K562 (cell line): ENCODE data around the gene PKD1. TPM values are rescaled to one million over a fixed set of nuclear protein-coding genes. Genes with fewer than 3 reads are reported as not detected.
A peak's percentile ranks its signal among the peaks of the same experiment; 100 is the strongest.

Experiments
- CC2D1A ChIP-seq: fragments of 450-650 bp; IDR thresholded peaks from 2 replicates; pipeline ENCODE4 v1.6.1; 2017; ENCODE audit warnings: mild to moderate bottlenecking
- CXXC5 ChIP-seq: fragments of 250-450 bp; sonication (Bioruptor Pico); IDR thresholded peaks from 2 replicates; pipeline ENCODE4 v1.8.0; 2022; ENCODE audit warnings: inconsistent platforms, mild to moderate bottlenecking, moderate library complexity
- FIP1L1 ChIP-seq: fragments of 200-400 bp; formaldehyde crosslinking; IDR thresholded peaks from 2 replicates; pipeline ENCODE4 v1.6.1; 2018; ENCODE audit warnings: mild to moderate bottlenecking, low read depth, low read length; ENCODE audit not compliant: poor library complexity, severe bottlenecking
- HIVEP1 ChIP-seq: fragments of 250-450 bp; sonication (Bioruptor Pico); IDR thresholded peaks from 2 replicates; pipeline ENCODE4 v1.4.0; 2020; ENCODE audit warnings: mild to moderate bottlenecking
- ILK ChIP-seq: fragments of 450-650 bp; IDR thresholded peaks from 2 replicates; pipeline ENCODE4 v1.6.1; 2016; ENCODE audit warnings: missing genetic modification characterization, low read depth, mild to moderate bottlenecking, missing compliant biosample characterization, moderate library complexity, borderline replicate concordance
- MEF2D ChIP-seq: conservative IDR thresholded peaks from 2 replicates; pipeline ENCODE4 v1.6.1; 2016; ENCODE audit warnings: low read depth, missing genetic modification characterization, missing compliant biosample characterization
- MTA3 ChIP-seq: fragments of 450-650 bp; formaldehyde crosslinking; IDR thresholded peaks from 2 replicates; pipeline ENCODE4 v1.6.1; 2017; ENCODE audit warnings: mild to moderate bottlenecking, borderline replicate concordance
- TRIM25 ChIP-seq: fragments of 450-650 bp; IDR thresholded peaks from 2 replicates; pipeline ENCODE4 v1.7.0; 2016; ENCODE audit warnings: borderline replicate concordance
- ZNF316 ChIP-seq: fragments of 450-650 bp; IDR thresholded peaks from 2 replicates; pipeline ENCODE4 v1.6.1; 2016
- ZNF76 ChIP-seq: fragments of 250-450 bp; sonication (Bioruptor Pico); IDR thresholded peaks from 2 replicates; pipeline ENCODE4 v1.4.0; 2020; ENCODE audit warnings: mild to moderate bottlenecking, moderate library complexity, borderline replicate concordance
- polyA plus RNA-seq, 8 experiments: library from polyadenylated mRNA; depleted of rRNA in 4 of 8; stranded (reverse) in 5 of 8; unstranded in 3 of 8; fragments of >200 nt; fragmentation: Nextera tagmentation in 2 of 8; fragmentation: Illumina TruSeq in 1 of 8; extraction: Ambion mirVana in 2 of 8; extraction: Trizol in 1 of 8; gene quantifications; 2 replicates each; pipeline versions ENCODE4 v1.2.1 to v1.2.3, GENCODE V29; 2011 to 2014; ENCODE audit warnings: inconsistent platforms in 1 of 8, missing spikeins in 1 of 8
- total RNA-seq, 7 experiments: library from RNA; depleted of rRNA in 6 of 7; stranded (reverse); fragments of >200 nt in 6 of 7; fragmentation: Illumina TruSeq in 2 of 7; extraction: Trizol in 2 of 7; gene quantifications; 2 replicates each; pipeline versions ENCODE4 v1.2.1 to v1.2.3, GENCODE V29; 2011 to 2021; ENCODE audit warnings: low replicate concordance in 1 of 7
- TF ChIP-seq, protein P1 (sequence below): fragments of 250-450 bp; sonication (Bioruptor Pico); IDR thresholded peaks from 2 replicates; pipeline ENCODE4 v1.4.0; 2020
- TF ChIP-seq, protein P2 (sequence below): sonication (generic); formaldehyde crosslinking; IDR thresholded peaks from 2 replicates; pipeline ENCODE4 v1.9.0; 2022; ENCODE audit warnings: mild to moderate bottlenecking, missing genetic modification reagents
- TF ChIP-seq, protein P3 (sequence below): fragments of 450-650 bp; formaldehyde crosslinking; IDR thresholded peaks from 2 replicates; pipeline ENCODE4 v1.4.0; 2020; ENCODE audit warnings: mild to moderate bottlenecking, moderate library complexity
- TF ChIP-seq, protein P4 (sequence below): fragments of 450-650 bp; IDR thresholded peaks from 2 replicates; pipeline ENCODE4 v1.6.1; 2016; ENCODE audit warnings: antibody characterized with exemption

The PKD1 gene
- total and polyA plus RNA-seq, 9 of the 15 experiments (the other 6 are each of a cell fraction or from before 2014, with no cell fraction given) = 0.23 to 93.5 (median 12.6) TPM

GRCh38 chr16:2178321-2179106, 42.8 kb upstream of the PKD1 start (continued):
- TF ChIP-seq, protein P1, sequence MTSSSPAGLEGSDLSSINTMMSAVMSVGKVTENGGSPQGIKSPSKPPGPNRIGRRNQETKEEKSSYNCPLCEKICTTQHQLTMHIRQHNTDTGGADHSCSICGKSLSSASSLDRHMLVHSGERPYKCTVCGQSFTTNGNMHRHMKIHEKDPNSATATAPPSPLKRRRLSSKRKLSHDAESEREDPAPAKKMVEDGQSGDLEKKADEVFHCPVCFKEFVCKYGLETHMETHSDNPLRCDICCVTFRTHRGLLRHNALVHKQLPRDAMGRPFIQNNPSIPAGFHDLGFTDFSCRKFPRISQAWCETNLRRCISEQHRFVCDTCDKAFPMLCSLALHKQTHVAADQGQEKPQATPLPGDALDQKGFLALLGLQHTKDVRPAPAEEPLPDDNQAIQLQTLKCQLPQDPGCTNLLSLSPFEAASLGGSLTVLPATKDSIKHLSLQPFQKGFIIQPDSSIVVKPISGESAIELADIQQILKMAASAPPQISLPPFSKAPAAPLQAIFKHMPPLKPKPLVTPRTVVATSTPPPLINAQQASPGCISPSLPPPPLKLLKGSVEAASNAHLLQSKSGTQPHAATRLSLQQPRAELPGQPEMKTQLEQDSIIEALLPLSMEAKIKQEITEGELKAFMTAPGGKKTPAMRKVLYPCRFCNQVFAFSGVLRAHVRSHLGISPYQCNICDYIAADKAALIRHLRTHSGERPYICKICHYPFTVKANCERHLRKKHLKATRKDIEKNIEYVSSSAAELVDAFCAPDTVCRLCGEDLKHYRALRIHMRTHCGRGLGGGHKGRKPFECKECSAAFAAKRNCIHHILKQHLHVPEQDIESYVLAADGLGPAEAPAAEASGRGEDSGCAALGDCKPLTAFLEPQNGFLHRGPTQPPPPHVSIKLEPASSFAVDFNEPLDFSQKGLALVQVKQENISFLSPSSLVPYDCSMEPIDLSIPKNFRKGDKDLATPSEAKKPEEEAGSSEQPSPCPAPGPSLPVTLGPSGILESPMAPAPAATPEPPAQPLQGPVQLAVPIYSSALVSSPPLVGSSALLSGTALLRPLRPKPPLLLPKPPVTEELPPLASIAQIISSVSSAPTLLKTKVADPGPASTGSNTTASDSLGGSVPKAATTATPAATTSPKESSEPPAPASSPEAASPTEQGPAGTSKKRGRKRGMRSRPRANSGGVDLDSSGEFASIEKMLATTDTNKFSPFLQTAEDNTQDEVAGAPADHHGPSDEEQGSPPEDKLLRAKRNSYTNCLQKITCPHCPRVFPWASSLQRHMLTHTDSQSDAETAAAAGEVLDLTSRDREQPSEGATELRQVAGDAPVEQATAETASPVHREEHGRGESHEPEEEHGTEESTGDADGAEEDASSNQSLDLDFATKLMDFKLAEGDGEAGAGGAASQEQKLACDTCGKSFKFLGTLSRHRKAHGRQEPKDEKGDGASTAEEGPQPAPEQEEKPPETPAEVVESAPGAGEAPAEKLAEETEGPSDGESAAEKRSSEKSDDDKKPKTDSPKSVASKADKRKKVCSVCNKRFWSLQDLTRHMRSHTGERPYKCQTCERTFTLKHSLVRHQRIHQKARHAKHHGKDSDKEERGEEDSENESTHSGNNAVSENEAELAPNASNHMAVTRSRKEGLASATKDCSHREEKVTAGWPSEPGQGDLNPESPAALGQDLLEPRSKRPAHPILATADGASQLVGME = no peak
- TF ChIP-seq ILK (no peak), FIP1L1 (peak; percentile 23), TRIM25 (no peak), ZNF316 (no peak), ZNF76 (CRISPR knock-in tag) (no peak), MTA3 (no peak), HIVEP1 (CRISPR knock-in tag) (no peak), MEF2D (tag) (no peak), CC2D1A (no peak), CXXC5 (CRISPR knock-in tag) (peak; percentile 41)
- TF ChIP-seq, protein P2, sequence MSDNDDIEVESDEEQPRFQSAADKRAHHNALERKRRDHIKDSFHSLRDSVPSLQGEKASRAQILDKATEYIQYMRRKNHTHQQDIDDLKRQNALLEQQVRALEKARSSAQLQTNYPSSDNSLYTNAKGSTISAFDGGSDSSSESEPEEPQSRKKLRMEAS (CRISPR knock-in tag) = peak; percentile 88
- TF ChIP-seq, protein P3, sequence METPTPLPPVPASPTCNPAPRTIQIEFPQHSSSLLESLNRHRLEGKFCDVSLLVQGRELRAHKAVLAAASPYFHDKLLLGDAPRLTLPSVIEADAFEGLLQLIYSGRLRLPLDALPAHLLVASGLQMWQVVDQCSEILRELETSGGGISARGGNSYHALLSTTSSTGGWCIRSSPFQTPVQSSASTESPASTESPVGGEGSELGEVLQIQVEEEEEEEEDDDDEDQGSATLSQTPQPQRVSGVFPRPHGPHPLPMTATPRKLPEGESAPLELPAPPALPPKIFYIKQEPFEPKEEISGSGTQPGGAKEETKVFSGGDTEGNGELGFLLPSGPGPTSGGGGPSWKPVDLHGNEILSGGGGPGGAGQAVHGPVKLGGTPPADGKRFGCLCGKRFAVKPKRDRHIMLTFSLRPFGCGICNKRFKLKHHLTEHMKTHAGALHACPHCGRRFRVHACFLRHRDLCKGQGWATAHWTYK (CRISPR knock-in tag) = no peak
- TF ChIP-seq, protein P4, sequence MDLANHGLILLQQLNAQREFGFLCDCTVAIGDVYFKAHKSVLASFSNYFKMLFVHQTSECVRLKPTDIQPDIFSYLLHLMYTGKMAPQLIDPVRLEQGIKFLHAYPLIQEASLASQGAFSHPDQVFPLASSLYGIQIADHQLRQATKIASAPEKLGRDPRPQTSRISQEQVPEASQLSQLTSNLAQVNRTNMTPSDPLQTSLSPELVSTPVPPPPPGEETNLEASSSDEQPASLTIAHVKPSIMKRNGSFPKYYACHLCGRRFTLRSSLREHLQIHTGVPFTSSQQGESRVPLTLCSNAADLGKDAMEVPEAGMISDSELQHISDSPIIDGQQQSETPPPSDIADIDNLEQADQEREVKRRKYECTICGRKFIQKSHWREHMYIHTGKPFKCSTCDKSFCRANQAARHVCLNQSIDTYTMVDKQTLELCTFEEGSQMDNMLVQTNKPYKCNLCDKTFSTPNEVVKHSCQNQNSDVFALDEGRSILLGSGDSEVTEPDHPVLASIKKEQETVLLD = no peak
